ENCODE results near the gene CELF4.

Gene CELF4

GRCh38 chr18:37495354-37495753, 70.2 kb downstream of the CELF4 start:
- H3K4me1 Mint-ChIP-seq (ENCODE audit: low read depth), result no peaks in the 10 kb centered on the region
- no peaks in the 10 kb centered on the region for H3K36me3 Mint-ChIP-seq (ENCODE audit: low read depth)
- H3K4me3 Mint-ChIP-seq, result no peak overlapping the region
- no peaks in the 10 kb centered on the region for H3K27me3 Mint-ChIP-seq (ENCODE audit: low read depth)
- no peak for DNase-seq (ENCODE audit: low spot score)
- H3K27ac Mint-ChIP-seq, result no peak overlapping the region
- no peaks in the 10 kb centered on the region for H3K9me3 Mint-ChIP-seq

DNA sequence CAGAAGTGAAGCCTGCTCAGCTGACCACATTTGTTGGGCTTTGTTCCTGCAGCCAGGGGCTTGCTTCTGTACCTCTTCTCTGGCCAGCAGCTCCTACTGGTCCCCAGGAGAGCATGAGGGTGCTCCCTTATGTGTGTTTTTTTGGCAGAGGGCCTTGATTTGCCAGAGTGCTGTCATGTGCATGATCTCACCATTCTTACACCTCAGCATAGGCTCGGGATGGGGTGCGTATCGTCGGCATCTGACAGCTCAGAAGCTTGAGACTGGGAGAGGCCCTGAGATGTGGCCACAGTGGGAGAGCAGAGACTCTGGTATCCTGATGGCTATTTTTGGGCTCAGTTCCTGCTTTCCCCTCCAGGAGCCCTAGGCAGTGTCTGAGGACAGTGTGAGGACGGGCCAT, 71.2 kb downstream of the CELF4 start:
- H3K27me3 Mint-ChIP-seq (ENCODE audit: low read depth), result peaks cover under 1% of the 10 kb centered on the region
- H3K4me3 Mint-ChIP-seq, result no peak overlapping the region
- no peaks in the 10 kb centered on the region for H3K36me3 Mint-ChIP-seq (ENCODE audit: low read depth)
- DNase-seq (ENCODE audit: low spot score), result no peak
- H3K9me3 Mint-ChIP-seq, result no peaks in the 10 kb centered on the region
- no peak overlapping the region for H3K27ac Mint-ChIP-seq
- no peaks in the 10 kb centered on the region for H3K4me1 Mint-ChIP-seq (ENCODE audit: low read depth)

DNA sequence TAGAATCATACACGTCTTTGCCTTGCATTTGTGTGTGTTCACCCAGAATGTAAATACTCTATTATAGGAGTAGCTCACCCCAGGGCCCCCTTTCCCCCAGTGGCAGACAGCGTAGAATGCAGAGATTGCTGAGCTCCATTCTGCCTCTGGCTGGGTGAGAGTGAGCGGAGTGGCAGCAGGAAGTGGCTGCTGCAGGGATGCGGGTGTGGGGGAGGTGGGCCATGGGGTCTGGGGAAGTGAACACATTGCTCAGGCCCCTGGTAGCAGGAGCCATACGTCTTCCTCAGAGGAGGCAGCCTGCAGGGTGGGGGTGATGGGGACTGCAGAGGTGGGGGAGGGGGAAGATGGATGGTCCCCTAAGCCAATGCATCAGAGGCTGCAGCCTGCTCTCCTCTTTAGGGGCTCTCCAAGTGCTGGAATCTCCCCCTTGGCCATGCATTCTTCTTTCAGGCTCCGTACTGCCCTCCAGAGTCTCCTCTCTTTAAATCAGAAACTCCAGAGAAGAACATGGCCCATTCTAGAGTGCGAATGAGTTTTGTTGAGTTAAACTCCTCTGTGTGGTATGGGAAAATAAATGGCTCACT, 72.2 kb downstream of the CELF4 start:
- Mint-ChIP-seq H3K27ac (no peak overlapping the region), H3K4me3 (no peak overlapping the region), H3K4me1 (ENCODE audit: low read depth) (no peaks in the 10 kb centered on the region), H3K9me3 (no peaks in the 10 kb centered on the region), H3K36me3 (ENCODE audit: low read depth) (no peaks in the 10 kb centered on the region), H3K27me3 (ENCODE audit: low read depth) (peaks cover 6% of the 10 kb centered on the region)
- no peak for DNase-seq (ENCODE audit: low spot score)

DNA sequence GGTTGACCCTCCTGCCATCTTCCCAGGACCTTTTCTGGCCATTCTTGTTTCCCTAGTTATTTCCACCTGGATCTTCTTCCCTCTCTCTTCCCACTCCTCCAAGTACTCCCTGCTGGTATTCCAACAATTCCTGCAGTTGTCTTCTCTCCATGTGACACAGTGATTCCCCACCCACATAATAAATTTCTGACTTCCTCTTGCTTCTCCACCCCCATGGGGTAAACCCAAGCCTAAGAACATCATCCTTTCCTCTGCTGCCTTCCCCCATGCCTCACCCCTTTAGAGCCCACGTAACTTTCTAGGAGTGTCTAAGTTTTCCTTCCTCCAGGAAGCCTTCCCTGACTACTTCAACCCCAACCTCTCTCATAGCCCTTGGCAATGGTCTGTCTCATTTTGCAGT, 72.6 kb downstream of the CELF4 start:
- Mint-ChIP-seq H3K27ac (no peak overlapping the region), H3K27me3 (ENCODE audit: low read depth) (peaks cover 11% of the 10 kb centered on the region), H3K9me3 (no peaks in the 10 kb centered on the region), H3K4me3 (no peak overlapping the region), H3K4me1 (ENCODE audit: low read depth) (no peaks in the 10 kb centered on the region), H3K36me3 (ENCODE audit: low read depth) (no peaks in the 10 kb centered on the region)
- no peak for DNase-seq (ENCODE audit: low spot score)

GRCh38 chr18:37491526-37491925, 74.1 kb downstream of the CELF4 start:
- DNase-seq (ENCODE audit: low spot score), result no peak
- Mint-ChIP-seq H3K4me1 (ENCODE audit: low read depth) (no peaks in the 10 kb centered on the region), H3K9me3 (no peaks in the 10 kb centered on the region), H3K4me3 (no peak overlapping the region), H3K27ac (no peak overlapping the region), H3K36me3 (ENCODE audit: low read depth) (no peaks in the 10 kb centered on the region), H3K27me3 (ENCODE audit: low read depth) (peaks cover 23% of the 10 kb centered on the region)

GRCh38 chr18:37489998-37490397, 75.6 kb downstream of the CELF4 start:
- H3K9me3 Mint-ChIP-seq, result no peaks in the 10 kb centered on the region
- H3K27ac Mint-ChIP-seq, result no peak overlapping the region
- DNase-seq (ENCODE audit: low spot score), result no peak
- peaks cover 33% of the 10 kb centered on the region for H3K27me3 Mint-ChIP-seq (ENCODE audit: low read depth)
- H3K36me3 Mint-ChIP-seq (ENCODE audit: low read depth), result no peaks in the 10 kb centered on the region
- no peak overlapping the region for H3K4me3 Mint-ChIP-seq
- H3K4me1 Mint-ChIP-seq (ENCODE audit: low read depth), result no peaks in the 10 kb centered on the region

DNA sequence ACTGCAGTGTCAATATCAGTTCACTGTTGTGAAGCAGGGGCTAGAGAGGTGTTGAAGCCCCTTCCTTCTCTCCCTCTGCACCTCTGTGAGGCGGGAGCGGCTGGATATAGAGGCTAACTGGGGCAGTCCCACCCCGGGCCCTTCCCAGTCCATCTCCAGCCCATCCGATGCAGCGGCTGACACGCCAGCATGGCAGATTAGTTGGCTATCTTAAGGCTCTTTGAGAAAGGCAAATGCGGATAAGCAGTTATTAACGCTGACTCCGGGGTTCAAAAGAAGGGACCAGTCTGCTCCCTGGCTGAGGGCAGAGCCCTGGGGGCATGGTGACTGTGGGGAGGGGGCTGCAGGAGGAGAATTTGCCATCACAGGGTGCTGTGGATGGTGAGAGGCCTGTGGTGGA, 76.6 kb downstream of the CELF4 start:
- DNase-seq (ENCODE audit: low spot score), result no peak
- Mint-ChIP-seq H3K4me1 (ENCODE audit: low read depth) (no peaks in the 10 kb centered on the region), H3K9me3 (no peaks in the 10 kb centered on the region), H3K36me3 (ENCODE audit: low read depth) (no peaks in the 10 kb centered on the region), H3K27me3 (ENCODE audit: low read depth) (peaks cover 42% of the 10 kb centered on the region), H3K4me3 (no peak overlapping the region), H3K27ac (no peak overlapping the region)

DNA sequence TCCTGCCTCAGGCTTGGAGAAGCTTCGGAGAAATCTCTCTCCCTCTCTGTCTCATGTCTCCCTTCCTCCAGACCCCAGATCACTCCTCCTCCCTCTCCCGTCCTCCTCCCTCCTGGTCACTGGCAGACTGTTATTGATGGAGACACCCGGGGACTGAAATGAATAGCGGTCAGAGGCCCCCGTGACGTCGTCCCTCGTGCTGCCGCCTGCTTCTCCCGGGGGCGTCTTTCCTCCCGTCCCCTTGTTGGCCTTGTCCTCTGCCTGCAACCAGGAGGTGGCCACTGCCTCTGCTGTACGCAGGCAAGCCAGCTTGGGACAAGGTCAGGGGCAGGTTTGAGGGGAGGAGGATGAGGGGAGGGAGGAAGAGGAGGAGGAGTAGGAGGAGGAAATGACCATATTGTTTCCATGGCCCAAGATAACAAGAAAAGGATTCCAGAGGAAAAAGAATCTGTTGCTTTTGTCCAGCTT, 78.2 kb downstream of the CELF4 start:
- H3K27me3 Mint-ChIP-seq (ENCODE audit: low read depth), result peaks cover 50% of the 10 kb centered on the region
- no peaks in the 10 kb centered on the region for H3K4me1 Mint-ChIP-seq (ENCODE audit: low read depth)
- H3K9me3 Mint-ChIP-seq, result no peaks in the 10 kb centered on the region
- H3K4me3 Mint-ChIP-seq, result no peak overlapping the region
- DNase-seq (ENCODE audit: low spot score), result no peak
- no peak overlapping the region for H3K27ac Mint-ChIP-seq
- H3K36me3 Mint-ChIP-seq (ENCODE audit: low read depth), result no peaks in the 10 kb centered on the region

- Mint-ChIP-seq H3K36me3 (ENCODE audit: low read depth) (no peaks in the 10 kb centered on the region), H3K4me3 (no peak overlapping the region), H3K4me1 (ENCODE audit: low read depth) (no peaks in the 10 kb centered on the region), H3K9me3 (no peaks in the 10 kb centered on the region), H3K27me3 (ENCODE audit: low read depth) (peaks cover 54% of the 10 kb centered on the region), H3K27ac (no peak overlapping the region)
- no peak for DNase-seq (ENCODE audit: low spot score)
Measured at GRCh38 chr18:37486848-37487247, 78.8 kb downstream of the CELF4 start.

GRCh38 chr18:37484983-37485834, 80.4 kb downstream of the CELF4 start:
- no peaks in the 10 kb centered on the region for H3K9me3 Mint-ChIP-seq
- no peaks in the 10 kb centered on the region for H3K4me1 Mint-ChIP-seq (ENCODE audit: low read depth)
- no peaks in the 10 kb centered on the region for H3K36me3 Mint-ChIP-seq (ENCODE audit: low read depth)
- peaks cover 55% of the 10 kb centered on the region for H3K27me3 Mint-ChIP-seq (ENCODE audit: low read depth)
- no peak overlapping the region for H3K4me3 Mint-ChIP-seq
- H3K27ac Mint-ChIP-seq, result no peak overlapping the region
- DNase-seq (ENCODE audit: low spot score), result peak; percentile 7

- no peak overlapping the region for H3K4me3 Mint-ChIP-seq
- no peak for DNase-seq (ENCODE audit: low spot score)
- no peak overlapping the region for H3K27ac Mint-ChIP-seq
- peaks cover 52% of the 10 kb centered on the region for H3K27me3 Mint-ChIP-seq (ENCODE audit: low read depth)
- H3K36me3 Mint-ChIP-seq (ENCODE audit: low read depth), result no peaks in the 10 kb centered on the region
- no peaks in the 10 kb centered on the region for H3K9me3 Mint-ChIP-seq
- H3K4me1 Mint-ChIP-seq (ENCODE audit: low read depth), result no peaks in the 10 kb centered on the region
Measured at GRCh38 chr18:37483984-37484819, 81.4 kb downstream of the CELF4 start.

DNA sequence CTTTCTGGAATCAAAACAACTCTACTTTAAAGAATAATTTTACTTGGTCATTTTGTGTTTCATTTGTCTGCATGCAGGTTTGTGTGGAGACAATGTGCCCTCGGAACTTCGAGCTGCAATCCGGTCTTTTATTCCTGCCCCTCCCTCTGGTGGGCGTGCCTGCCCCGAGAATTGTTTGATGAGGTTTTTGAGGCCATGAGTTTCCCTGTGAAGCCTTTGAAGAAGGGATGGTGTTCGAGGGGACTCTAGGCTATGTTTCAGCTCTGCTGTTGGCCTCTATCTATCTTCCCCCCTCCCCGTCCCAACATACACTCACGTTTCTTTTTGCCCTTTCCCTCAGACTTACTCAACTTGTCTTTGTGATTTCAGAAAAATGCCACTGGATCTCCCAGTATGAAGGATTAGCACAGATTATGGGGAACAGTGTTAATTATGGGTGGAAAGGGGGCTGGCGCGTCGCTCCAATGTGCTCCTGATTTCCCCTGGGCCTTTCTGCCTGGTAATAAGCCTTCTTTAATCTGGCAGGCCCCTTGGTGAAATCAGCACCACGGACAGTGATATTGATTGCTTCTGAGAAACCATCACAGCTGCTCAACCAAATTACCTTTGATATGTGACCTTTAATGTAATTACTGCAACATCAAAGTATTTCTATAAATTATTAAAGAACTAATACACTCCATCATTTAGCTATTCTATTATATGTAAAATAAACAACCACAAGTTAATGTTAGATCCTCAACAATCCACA, 82.2 kb downstream of the CELF4 start:
- peaks cover 49% of the 10 kb centered on the region for H3K27me3 Mint-ChIP-seq (ENCODE audit: low read depth)
- H3K27ac Mint-ChIP-seq, result no peak overlapping the region
- H3K9me3 Mint-ChIP-seq, result no peaks in the 10 kb centered on the region
- H3K36me3 Mint-ChIP-seq (ENCODE audit: low read depth), result no peaks in the 10 kb centered on the region
- H3K4me1 Mint-ChIP-seq (ENCODE audit: low read depth), result no peaks in the 10 kb centered on the region
- H3K4me3 Mint-ChIP-seq, result no peak overlapping the region
- no peak for DNase-seq (ENCODE audit: low spot score)

- Mint-ChIP-seq H3K27me3 (ENCODE audit: low read depth) (peaks cover 41% of the 10 kb centered on the region), H3K4me3 (no peak overlapping the region), H3K36me3 (ENCODE audit: low read depth) (no peaks in the 10 kb centered on the region), H3K9me3 (no peaks in the 10 kb centered on the region), H3K27ac (no peak overlapping the region), H3K4me1 (ENCODE audit: low read depth) (no peaks in the 10 kb centered on the region)
- no peak for DNase-seq (ENCODE audit: low spot score)
Measured at GRCh38 chr18:37482433-37482832, 83.2 kb downstream of the CELF4 start.
